H1 (cell line): Measurements from ENCODE around the gene ESRRB. TPM values are rescaled to one million over a fixed set of nuclear protein-coding genes. Genes with fewer than 3 reads are reported as not detected.

ENCODE experiments used
- ASH2L ChIP-seq: fragments of 200-600, 300-600 bp; sonication (generic); IDR thresholded peaks from one replicate; pipeline ENCODE4 v1.7.1; 2017; ENCODE audit warnings: low read length
- CHD2 ChIP-seq: IDR thresholded peaks from 2 replicates; pipeline ENCODE4 v1.6.1; 2012; ENCODE audit warnings: low read length, improper control_type of control experiment
- EZH2 ChIP-seq: fragments of 200-600 bp; sonication (generic); IDR thresholded peaks from 2 replicates; pipeline ENCODE4 v1.7.1; 2012; ENCODE audit warnings: low read depth, mild to moderate bottlenecking, moderate library complexity, low read length, inconsistent platforms; ENCODE audit not compliant: severe bottlenecking
- polyA plus RNA-seq, 7 experiments: library from polyadenylated mRNA; depleted of rRNA in 3 of 7; stranded (reverse) in 5 of 7; unstranded in 2 of 7; fragments of >200 nt in 5 of 7; fragments of 200-250 nt in 2 of 7; gene quantifications; 1 replicate in 5 of 7; 2 replicates in 1 of 7; 4 replicates in 1 of 7; pipeline versions ENCODE4 v1.2.1 to v1.2.3, GENCODE V29; 2011 to 2013; ENCODE audit warnings: missing spikeins in 2 of 7, mixed read lengths in 2 of 7
- total RNA-seq: library from RNA; stranded (reverse); fragmentation: NEBNext Ultra II Directional; extraction: Animal tissue kit (Norgen Biotek cat#: 25700); gene quantifications from 2 replicates; pipeline ENCODE4 v1.2.1, GENCODE V29; 2021
- TF ChIP-seq, protein P1 (sequence below): fragments of 300-600 bp; sonication (generic); IDR thresholded peaks from 2 replicates; pipeline ENCODE4 v1.7.1; 2012; ENCODE audit warnings: low read length, moderate library complexity, mild to moderate bottlenecking, inconsistent platforms; ENCODE audit not compliant: insufficient replicate concordance

The ESRRB gene
- total and polyA plus RNA-seq, 2 of the 8 experiments (the other 6 are each of a cell fraction or from before 2014, with no cell fraction given) = 0.29 to 0.45 TPM

DNA sequence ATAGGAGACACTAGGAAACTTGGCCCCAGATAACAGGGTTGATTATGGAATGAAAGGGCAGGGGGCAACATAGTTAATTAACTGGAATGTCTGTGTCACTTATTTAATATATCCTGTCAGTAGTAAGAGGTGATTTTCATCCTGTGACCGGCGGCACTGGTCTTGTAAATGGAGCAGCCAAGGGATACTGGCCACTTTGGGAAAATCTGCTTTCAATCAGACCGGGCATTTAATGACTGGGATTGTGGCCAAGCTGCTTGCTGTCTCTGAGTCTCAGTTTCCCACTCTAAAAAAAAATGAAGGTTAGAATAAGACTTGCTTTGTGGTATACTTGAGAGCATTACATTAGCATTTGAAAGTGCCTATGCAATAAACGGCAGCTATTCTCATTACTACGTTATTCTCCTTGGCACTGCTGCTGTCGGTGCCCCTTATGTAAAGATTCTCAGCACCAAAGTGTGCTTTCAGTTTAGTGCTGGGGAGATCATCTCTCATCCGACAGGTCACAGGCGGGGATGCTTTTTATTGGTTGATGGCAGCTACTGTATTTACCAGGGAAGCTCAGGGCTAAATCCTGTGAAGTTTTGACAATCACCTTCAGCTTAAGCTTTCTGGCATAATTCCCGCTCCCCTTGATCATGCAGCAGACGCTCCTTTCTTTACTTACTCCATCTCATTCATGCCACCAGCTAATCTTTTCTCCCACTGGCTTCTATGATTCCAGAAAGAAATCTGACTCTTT lies 162.1 kb downstream of the ESRRB start (continued):
- TF ChIP-seq, protein P1, sequence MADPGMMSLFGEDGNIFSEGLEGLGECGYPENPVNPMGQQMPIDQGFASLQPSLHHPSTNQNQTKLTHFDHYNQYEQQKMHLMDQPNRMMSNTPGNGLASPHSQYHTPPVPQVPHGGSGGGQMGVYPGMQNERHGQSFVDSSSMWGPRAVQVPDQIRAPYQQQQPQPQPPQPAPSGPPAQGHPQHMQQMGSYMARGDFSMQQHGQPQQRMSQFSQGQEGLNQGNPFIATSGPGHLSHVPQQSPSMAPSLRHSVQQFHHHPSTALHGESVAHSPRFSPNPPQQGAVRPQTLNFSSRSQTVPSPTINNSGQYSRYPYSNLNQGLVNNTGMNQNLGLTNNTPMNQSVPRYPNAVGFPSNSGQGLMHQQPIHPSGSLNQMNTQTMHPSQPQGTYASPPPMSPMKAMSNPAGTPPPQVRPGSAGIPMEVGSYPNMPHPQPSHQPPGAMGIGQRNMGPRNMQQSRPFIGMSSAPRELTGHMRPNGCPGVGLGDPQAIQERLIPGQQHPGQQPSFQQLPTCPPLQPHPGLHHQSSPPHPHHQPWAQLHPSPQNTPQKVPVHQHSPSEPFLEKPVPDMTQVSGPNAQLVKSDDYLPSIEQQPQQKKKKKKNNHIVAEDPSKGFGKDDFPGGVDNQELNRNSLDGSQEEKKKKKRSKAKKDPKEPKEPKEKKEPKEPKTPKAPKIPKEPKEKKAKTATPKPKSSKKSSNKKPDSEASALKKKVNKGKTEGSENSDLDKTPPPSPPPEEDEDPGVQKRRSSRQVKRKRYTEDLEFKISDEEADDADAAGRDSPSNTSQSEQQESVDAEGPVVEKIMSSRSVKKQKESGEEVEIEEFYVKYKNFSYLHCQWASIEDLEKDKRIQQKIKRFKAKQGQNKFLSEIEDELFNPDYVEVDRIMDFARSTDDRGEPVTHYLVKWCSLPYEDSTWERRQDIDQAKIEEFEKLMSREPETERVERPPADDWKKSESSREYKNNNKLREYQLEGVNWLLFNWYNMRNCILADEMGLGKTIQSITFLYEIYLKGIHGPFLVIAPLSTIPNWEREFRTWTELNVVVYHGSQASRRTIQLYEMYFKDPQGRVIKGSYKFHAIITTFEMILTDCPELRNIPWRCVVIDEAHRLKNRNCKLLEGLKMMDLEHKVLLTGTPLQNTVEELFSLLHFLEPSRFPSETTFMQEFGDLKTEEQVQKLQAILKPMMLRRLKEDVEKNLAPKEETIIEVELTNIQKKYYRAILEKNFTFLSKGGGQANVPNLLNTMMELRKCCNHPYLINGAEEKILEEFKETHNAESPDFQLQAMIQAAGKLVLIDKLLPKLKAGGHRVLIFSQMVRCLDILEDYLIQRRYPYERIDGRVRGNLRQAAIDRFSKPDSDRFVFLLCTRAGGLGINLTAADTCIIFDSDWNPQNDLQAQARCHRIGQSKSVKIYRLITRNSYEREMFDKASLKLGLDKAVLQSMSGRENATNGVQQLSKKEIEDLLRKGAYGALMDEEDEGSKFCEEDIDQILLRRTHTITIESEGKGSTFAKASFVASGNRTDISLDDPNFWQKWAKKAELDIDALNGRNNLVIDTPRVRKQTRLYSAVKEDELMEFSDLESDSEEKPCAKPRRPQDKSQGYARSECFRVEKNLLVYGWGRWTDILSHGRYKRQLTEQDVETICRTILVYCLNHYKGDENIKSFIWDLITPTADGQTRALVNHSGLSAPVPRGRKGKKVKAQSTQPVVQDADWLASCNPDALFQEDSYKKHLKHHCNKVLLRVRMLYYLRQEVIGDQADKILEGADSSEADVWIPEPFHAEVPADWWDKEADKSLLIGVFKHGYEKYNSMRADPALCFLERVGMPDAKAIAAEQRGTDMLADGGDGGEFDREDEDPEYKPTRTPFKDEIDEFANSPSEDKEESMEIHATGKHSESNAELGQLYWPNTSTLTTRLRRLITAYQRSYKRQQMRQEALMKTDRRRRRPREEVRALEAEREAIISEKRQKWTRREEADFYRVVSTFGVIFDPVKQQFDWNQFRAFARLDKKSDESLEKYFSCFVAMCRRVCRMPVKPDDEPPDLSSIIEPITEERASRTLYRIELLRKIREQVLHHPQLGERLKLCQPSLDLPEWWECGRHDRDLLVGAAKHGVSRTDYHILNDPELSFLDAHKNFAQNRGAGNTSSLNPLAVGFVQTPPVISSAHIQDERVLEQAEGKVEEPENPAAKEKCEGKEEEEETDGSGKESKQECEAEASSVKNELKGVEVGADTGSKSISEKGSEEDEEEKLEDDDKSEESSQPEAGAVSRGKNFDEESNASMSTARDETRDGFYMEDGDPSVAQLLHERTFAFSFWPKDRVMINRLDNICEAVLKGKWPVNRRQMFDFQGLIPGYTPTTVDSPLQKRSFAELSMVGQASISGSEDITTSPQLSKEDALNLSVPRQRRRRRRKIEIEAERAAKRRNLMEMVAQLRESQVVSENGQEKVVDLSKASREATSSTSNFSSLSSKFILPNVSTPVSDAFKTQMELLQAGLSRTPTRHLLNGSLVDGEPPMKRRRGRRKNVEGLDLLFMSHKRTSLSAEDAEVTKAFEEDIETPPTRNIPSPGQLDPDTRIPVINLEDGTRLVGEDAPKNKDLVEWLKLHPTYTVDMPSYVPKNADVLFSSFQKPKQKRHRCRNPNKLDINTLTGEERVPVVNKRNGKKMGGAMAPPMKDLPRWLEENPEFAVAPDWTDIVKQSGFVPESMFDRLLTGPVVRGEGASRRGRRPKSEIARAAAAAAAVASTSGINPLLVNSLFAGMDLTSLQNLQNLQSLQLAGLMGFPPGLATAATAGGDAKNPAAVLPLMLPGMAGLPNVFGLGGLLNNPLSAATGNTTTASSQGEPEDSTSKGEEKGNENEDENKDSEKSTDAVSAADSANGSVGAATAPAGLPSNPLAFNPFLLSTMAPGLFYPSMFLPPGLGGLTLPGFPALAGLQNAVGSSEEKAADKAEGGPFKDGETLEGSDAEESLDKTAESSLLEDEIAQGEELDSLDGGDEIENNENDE = no peak
- TF ChIP-seq EZH2 (no peak), CHD2 (no peak), ASH2L (no peak)
- TF ChIP-seq, all 59 proteins: peak for 0
